ENCODE data around the gene ABI2. TPM values are rescaled to one million over a fixed set of nuclear protein-coding genes. Genes with fewer than 3 reads are reported as not detected.

The ABI2 gene
- total and polyA plus RNA-seq, 4 experiments from 2014 or later, result 19.7 to 39.1 (median 26.3) TPM

GRCh38 chr2:203440671-203441070, 112.5 kb downstream of the ABI2 start:
- CTCF ChIA-PET (ENCODE audit: partially characterized antibody), result interaction anchor here (0.9 kb wide), 1 partner anchor 9 kb away, joined by 4 read pairs; no protein-coding TSS in a partner anchor
- Histone ChIP-seq H3K27me3 (ENCODE audit: insufficient read depth, low read length) (no peaks in the 10 kb centered on the region), H3K4me1 (ENCODE audit: insufficient read depth, low read length) (no peaks in the 10 kb centered on the region), H3K36me3 (ENCODE audit: insufficient read depth, low read length) (no peaks in the 10 kb centered on the region), H3K27ac (ENCODE audit: low read depth, low read length) (no peak overlapping the region), H3K9me3 (ENCODE audit: control insufficient read depth in 1 of 2, low read length in 2 of 2) (no peaks in the 10 kb centered on the region), H3K4me3 (ENCODE audit: low read length in 2 of 2) (no peak overlapping the region)
- no peak overlapping the region for H3K27ac Mint-ChIP-seq
- peaks cover 0 to 13% of the 10 kb centered on the region in 2 donors for H3K36me3 Mint-ChIP-seq
- H3K27me3 Mint-ChIP-seq, result no peaks in the 10 kb centered on the region
- no peaks in the 10 kb centered on the region for H3K9me3 Mint-ChIP-seq
- no peak overlapping the region for H3K4me3 Mint-ChIP-seq
- intact Hi-C loops (cut with micrococcal nuclease), result no loop called here
- H3K4me1 Mint-ChIP-seq, result no peaks in the 10 kb centered on the region
- POLR2A ChIA-PET (ENCODE audit: partially characterized antibody), result no interaction called here
- no peak for DNase-seq

GRCh38 chr2:203441463-203441862, 113.3 kb downstream of the ABI2 start:
- intact Hi-C loops (cut with micrococcal nuclease), result no loop called here
- CTCF ChIA-PET (ENCODE audit: partially characterized antibody), result interaction anchor here (1.5 to 2.1 kb wide), 2 partner anchors 10 to 12 kb away, joined by 5 to 8 read pairs; no protein-coding TSS in a partner anchor
- H3K27ac Mint-ChIP-seq, result no peak overlapping the region
- no peak overlapping the region for H3K4me3 Mint-ChIP-seq
- Histone ChIP-seq H3K4me1 (ENCODE audit: insufficient read depth, low read length) (no peaks in the 10 kb centered on the region), H3K27me3 (ENCODE audit: insufficient read depth, low read length) (no peaks in the 10 kb centered on the region), H3K36me3 (ENCODE audit: insufficient read depth, low read length) (no peaks in the 10 kb centered on the region), H3K4me3 (ENCODE audit: low read length in 2 of 2) (no peak overlapping the region), H3K27ac (ENCODE audit: low read depth, low read length) (no peak overlapping the region), H3K9me3 (ENCODE audit: control insufficient read depth in 1 of 2, low read length in 2 of 2) (no peaks in the 10 kb centered on the region)
- DNase-seq, result no peak
- H3K27me3 Mint-ChIP-seq, result no peaks in the 10 kb centered on the region
- H3K4me1 Mint-ChIP-seq, result peaks cover 0 to 1% (median under 1%) of the 10 kb centered on the region in 4 donors
- POLR2A ChIA-PET (ENCODE audit: partially characterized antibody), result no interaction called here
- no peaks in the 10 kb centered on the region for H3K9me3 Mint-ChIP-seq
- peaks cover 0 to 19% of the 10 kb centered on the region in 2 donors for H3K36me3 Mint-ChIP-seq

- POLR2A ChIA-PET (ENCODE audit: partially characterized antibody), result no interaction called here
- H3K9me3 Mint-ChIP-seq, result no peaks in the 10 kb centered on the region
- CTCF ChIA-PET (ENCODE audit: partially characterized antibody), result interaction anchor here (1.5 to 2.1 kb wide), 2 partner anchors 11 kb away, joined by 5 to 8 read pairs; no protein-coding TSS in a partner anchor
These were observed 114.3 kb downstream of the ABI2 start for GRCh38 chr2:203442463-203442862.

GRCh38 chr2:203444738-203445137, 116.5 kb downstream of the ABI2 start:
- H3K9me3 Mint-ChIP-seq, result no peaks in the 10 kb centered on the region
- H3K4me1 ChIP-seq (ENCODE audit: insufficient read depth, low read length), result no peaks in the 10 kb centered on the region
- DNase-seq, result no peak
- H3K4me1 Mint-ChIP-seq, result peaks cover 0 to 1% (median under 1%) of the 10 kb centered on the region in 4 donors
- CTCF ChIA-PET (ENCODE audit: partially characterized antibody), result no interaction called here
- intact Hi-C loops (cut with micrococcal nuclease), result no loop called here
- H3K27ac ChIP-seq (ENCODE audit: low read depth, low read length), result no peak overlapping the region
- H3K4me3 Mint-ChIP-seq, result no peak overlapping the region
- H3K27ac Mint-ChIP-seq, result no peak overlapping the region
- H3K4me3 ChIP-seq (ENCODE audit: low read length in 2 of 2), result no peak overlapping the region
- H3K27me3 Mint-ChIP-seq, result no peaks in the 10 kb centered on the region
- no peaks in the 10 kb centered on the region for H3K27me3 ChIP-seq (ENCODE audit: insufficient read depth, low read length)
- H3K36me3 Mint-ChIP-seq, result peaks cover 3 to 15% of the 10 kb centered on the region in 2 donors
- POLR2A ChIA-PET (ENCODE audit: partially characterized antibody), result no interaction called here
- no peaks in the 10 kb centered on the region for H3K9me3 ChIP-seq (ENCODE audit: control insufficient read depth in 1 of 2, low read length in 2 of 2)
- H3K36me3 ChIP-seq (ENCODE audit: insufficient read depth, low read length), result no peaks in the 10 kb centered on the region

More at GRCh38 chr2:203442463-203442862, 114.3 kb downstream of the ABI2 start:
- Mint-ChIP-seq H3K4me1 (peaks cover 0 to 1% (median under 1%) of the 10 kb centered on the region in 4 donors), H3K27ac (no peak overlapping the region), H3K36me3 (peaks cover 3 to 20% of the 10 kb centered on the region in 2 donors), H3K4me3 (no peak overlapping the region), H3K27me3 (no peaks in the 10 kb centered on the region)
- Histone ChIP-seq H3K9me3 (ENCODE audit: control insufficient read depth in 1 of 2, low read length in 2 of 2) (no peaks in the 10 kb centered on the region), H3K27ac (ENCODE audit: low read depth, low read length) (no peak overlapping the region), H3K4me1 (ENCODE audit: insufficient read depth, low read length) (no peaks in the 10 kb centered on the region), H3K36me3 (ENCODE audit: insufficient read depth, low read length) (no peaks in the 10 kb centered on the region), H3K4me3 (ENCODE audit: low read length in 2 of 2) (no peak overlapping the region), H3K27me3 (ENCODE audit: insufficient read depth, low read length) (no peaks in the 10 kb centered on the region)
- DNase-seq, result no peak
- intact Hi-C loops (cut with micrococcal nuclease), result no loop called here

GRCh38 chr2:203446071-203446481, 117.9 kb downstream of the ABI2 start:
- Histone ChIP-seq H3K36me3 (ENCODE audit: insufficient read depth, low read length) (no peaks in the 10 kb centered on the region), H3K4me3 (ENCODE audit: low read length in 2 of 2) (no peak overlapping the region), H3K27me3 (ENCODE audit: insufficient read depth, low read length) (no peaks in the 10 kb centered on the region), H3K9me3 (ENCODE audit: control insufficient read depth in 1 of 2, low read length in 2 of 2) (no peaks in the 10 kb centered on the region), H3K4me1 (ENCODE audit: insufficient read depth, low read length) (no peaks in the 10 kb centered on the region), H3K27ac (ENCODE audit: low read depth, low read length) (no peak overlapping the region)
- Mint-ChIP-seq H3K9me3 (no peaks in the 10 kb centered on the region), H3K36me3 (peaks cover 3 to 15% of the 10 kb centered on the region in 2 donors), H3K27ac (peak overlapping the region in 1 of 7 donors; percentile 2), H3K4me1 (peaks cover 0 to 1% (median under 1%) of the 10 kb centered on the region in 4 donors), H3K4me3 (no peak overlapping the region), H3K27me3 (no peaks in the 10 kb centered on the region)
- intact Hi-C loops (cut with micrococcal nuclease), result no loop called here
- no peak for DNase-seq
- ChIA-PET POLR2A (ENCODE audit: partially characterized antibody) (no interaction called here), CTCF (ENCODE audit: partially characterized antibody) (interaction anchor here (1.4 kb wide), 1 partner anchor 10 kb away, joined by 3 read pairs; no protein-coding TSS in a partner anchor)

GRCh38 chr2:203446780-203447179, 118.6 kb downstream of the ABI2 start:
- H3K4me3 Mint-ChIP-seq, result no peak overlapping the region
- H3K36me3 Mint-ChIP-seq, result peaks cover 3 to 12% of the 10 kb centered on the region in 2 donors
- H3K4me3 ChIP-seq (ENCODE audit: low read length in 2 of 2), result no peak overlapping the region
- H3K36me3 ChIP-seq (ENCODE audit: insufficient read depth, low read length), result no peaks in the 10 kb centered on the region
- H3K4me1 Mint-ChIP-seq, result peaks cover 0 to 1% (median under 1%) of the 10 kb centered on the region in 4 donors
- CTCF ChIA-PET (ENCODE audit: partially characterized antibody), result interaction anchor here (1.4 kb wide), 1 partner anchor 9 kb away, joined by 3 read pairs; no protein-coding TSS in a partner anchor
- intact Hi-C loops (cut with micrococcal nuclease), result no loop called here
- no peaks in the 10 kb centered on the region for H3K27me3 ChIP-seq (ENCODE audit: insufficient read depth, low read length)
- no peaks in the 10 kb centered on the region for H3K9me3 Mint-ChIP-seq
- no peaks in the 10 kb centered on the region for H3K4me1 ChIP-seq (ENCODE audit: insufficient read depth, low read length)
- H3K27ac Mint-ChIP-seq, result no peak overlapping the region
- no peak overlapping the region for H3K27ac ChIP-seq (ENCODE audit: low read depth, low read length)
- DNase-seq, result no peak
- H3K9me3 ChIP-seq (ENCODE audit: control insufficient read depth in 1 of 2, low read length in 2 of 2), result no peaks in the 10 kb centered on the region
- no peaks in the 10 kb centered on the region for H3K27me3 Mint-ChIP-seq
- POLR2A ChIA-PET (ENCODE audit: partially characterized antibody), result no interaction called here

- POLR2A ChIA-PET (ENCODE audit: partially characterized antibody), result no interaction called here
- H3K4me1 Mint-ChIP-seq, result peaks cover 0 to 1% (median under 1%) of the 10 kb centered on the region in 4 donors
- Histone ChIP-seq H3K36me3 (ENCODE audit: insufficient read depth, low read length) (no peaks in the 10 kb centered on the region), H3K27me3 (ENCODE audit: insufficient read depth, low read length) (no peaks in the 10 kb centered on the region), H3K9me3 (ENCODE audit: control insufficient read depth in 1 of 2, low read length in 2 of 2) (no peaks in the 10 kb centered on the region), H3K4me3 (ENCODE audit: low read length in 2 of 2) (no peak overlapping the region), H3K4me1 (ENCODE audit: insufficient read depth, low read length) (no peaks in the 10 kb centered on the region), H3K27ac (ENCODE audit: low read depth, low read length) (no peak overlapping the region)
- H3K4me3 Mint-ChIP-seq, result no peak overlapping the region
- no peaks in the 10 kb centered on the region for H3K27me3 Mint-ChIP-seq
- no peak for DNase-seq
- no peaks in the 10 kb centered on the region for H3K9me3 Mint-ChIP-seq
- peaks cover 4 to 7% of the 10 kb centered on the region in 2 donors for H3K36me3 Mint-ChIP-seq
- intact Hi-C loops (cut with micrococcal nuclease), result loop anchor here (5.0 kb wide), 2 partner anchors 618 to 863 kb away; no protein-coding TSS in a partner anchor
- CTCF ChIA-PET (ENCODE audit: partially characterized antibody), result no interaction called here
- no peak overlapping the region for H3K27ac Mint-ChIP-seq
These were observed 122.4 kb downstream of the ABI2 start for GRCh38 chr2:203450561-203450960.

All from CD4-positive, alpha-beta memory T cell (primary cell).